Uterus (tissue), 4 donors: ENCODE data around the gene STIMATE. TPM values are rescaled to one million over a fixed set of nuclear protein-coding genes. Genes with fewer than 3 reads are reported as not detected.

Experiments
- DNase-seq, 2 donors: peaks; one replicate each; pipeline ENCODE4 v3.0.0-alpha.2; 2019 to 2020
- H3K27ac ChIP-seq, 2 donors: fragments of 200-600 bp; sonication (generic); 1 replicate in 1 of 2; 2 replicates in 1 of 2; pipeline ENCODE4 v1.5.1; 2016 to 2018
- H3K27me3 ChIP-seq, 2 donors: fragments of 200-600 bp; sonication (generic); one replicate each; pipeline ENCODE4 v1.5.1; 2018 to 2019; ENCODE audit warnings: control low read depth in 1 of 2
- H3K36me3 ChIP-seq, 2 donors: fragments of 200-600 bp; sonication (generic); one replicate each; pipeline ENCODE4 v1.5.1; 2019; ENCODE audit warnings: control low read depth in 1 of 2
- H3K4me1 ChIP-seq, 2 donors: fragments of 200-600 bp; sonication (generic); one replicate each; pipeline ENCODE4 v1.5.1; 2018 to 2019; ENCODE audit warnings: control low read depth in 1 of 2
- H3K4me3 ChIP-seq, 2 donors: fragments of 200-600 bp; sonication (generic); 1 replicate in 1 of 2; 2 replicates in 1 of 2; pipeline ENCODE4 v1.5.1; 2018 to 2019; ENCODE audit warnings: mild to moderate bottlenecking in 1 of 2
- H3K9me3 ChIP-seq, 2 donors: fragments of 200-600 bp; sonication (generic); one replicate each; pipeline ENCODE4 v1.5.1; 2019; ENCODE audit warnings: control low read depth in 1 of 2
- POLR2A ChIP-seq, 2 donors: fragments of 450-650 bp; IDR thresholded peaks; one replicate each; pipeline ENCODE4 v1.6.1; 2016; ENCODE audit warnings: antibody characterized with exemption in 2 of 2, mild to moderate bottlenecking in 1 of 2, moderate library complexity in 1 of 2
- intact Hi-C: fragments of 100-400 bp; cut with DNase I; formaldehyde crosslinking; loops from one replicate; pipeline ENCODE4 v1.15.1; 2023; ENCODE audit warnings: low total_unique reads
- total RNA-seq, 4 donors: library from RNA; depleted of rRNA in 3 of 4; stranded (reverse); fragments of >200 nt in 3 of 4; gene quantifications; one replicate each; pipeline versions ENCODE4 v1.1.0 to v1.2.4, GENCODE V29; 2014 to 2023
- TF ChIP-seq, protein P1 (sequence below), 4 experiments: fragments of 200-600 bp in 2 of 4; fragments of 450-650 bp in 2 of 4; sonication (generic) in 2 of 4; IDR thresholded peaks; one replicate each; pipeline ENCODE4 v1.5.1; 2016 to 2019; ENCODE audit warnings: antibody characterized with exemption in 4 of 4, mild to moderate bottlenecking in 2 of 4, moderate library complexity in 1 of 4
- donor health status: DM: yes; HTN: yes; CAD: no.

Gene STIMATE
- total RNA-seq, 4 donors from 2014 or later: 6.7 to 24.1 (median 21.5) TPM

- no peaks in the 10 kb centered on the region for H3K27me3 ChIP-seq
- intact Hi-C loops: no loop called here
- TF ChIP-seq, protein P1, sequence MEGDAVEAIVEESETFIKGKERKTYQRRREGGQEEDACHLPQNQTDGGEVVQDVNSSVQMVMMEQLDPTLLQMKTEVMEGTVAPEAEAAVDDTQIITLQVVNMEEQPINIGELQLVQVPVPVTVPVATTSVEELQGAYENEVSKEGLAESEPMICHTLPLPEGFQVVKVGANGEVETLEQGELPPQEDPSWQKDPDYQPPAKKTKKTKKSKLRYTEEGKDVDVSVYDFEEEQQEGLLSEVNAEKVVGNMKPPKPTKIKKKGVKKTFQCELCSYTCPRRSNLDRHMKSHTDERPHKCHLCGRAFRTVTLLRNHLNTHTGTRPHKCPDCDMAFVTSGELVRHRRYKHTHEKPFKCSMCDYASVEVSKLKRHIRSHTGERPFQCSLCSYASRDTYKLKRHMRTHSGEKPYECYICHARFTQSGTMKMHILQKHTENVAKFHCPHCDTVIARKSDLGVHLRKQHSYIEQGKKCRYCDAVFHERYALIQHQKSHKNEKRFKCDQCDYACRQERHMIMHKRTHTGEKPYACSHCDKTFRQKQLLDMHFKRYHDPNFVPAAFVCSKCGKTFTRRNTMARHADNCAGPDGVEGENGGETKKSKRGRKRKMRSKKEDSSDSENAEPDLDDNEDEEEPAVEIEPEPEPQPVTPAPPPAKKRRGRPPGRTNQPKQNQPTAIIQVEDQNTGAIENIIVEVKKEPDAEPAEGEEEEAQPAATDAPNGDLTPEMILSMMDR (IDR thresholded peaks at IDR 0.05): no peak
- no peak for TF ChIP-seq POLR2A (IDR thresholded peaks at IDR 0.05)
- H3K27ac ChIP-seq: no peak overlapping the region
- H3K4me1 ChIP-seq: no peaks in the 10 kb centered on the region
- DNase-seq: no peak
- no peak overlapping the region for H3K4me3 ChIP-seq
- no peaks in the 10 kb centered on the region for H3K9me3 ChIP-seq
- no peaks in the 10 kb centered on the region for H3K36me3 ChIP-seq
Measured at GRCh38 chr3:52827866-52828376, 69.4 kb downstream of the STIMATE start.

DNA sequence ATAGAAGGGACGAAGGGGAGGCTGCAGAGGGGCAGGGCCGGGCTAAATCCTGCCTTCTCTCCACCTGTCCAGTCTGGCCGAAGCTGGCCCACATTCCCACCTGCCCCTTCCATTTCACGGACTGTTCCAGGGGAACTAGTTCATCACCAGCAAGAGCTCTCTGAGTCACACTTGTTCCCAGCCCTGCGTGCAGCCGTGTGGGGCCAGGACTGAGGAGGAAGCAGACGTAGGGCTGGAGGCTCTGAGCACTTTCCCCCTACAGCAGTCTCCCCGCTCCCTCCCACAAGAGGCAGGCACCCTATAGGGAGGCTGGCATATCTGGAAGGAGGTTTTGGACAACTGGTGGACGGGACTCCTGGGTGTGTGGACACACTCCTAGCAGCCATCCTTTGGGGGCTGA, 69.9 kb downstream of the STIMATE start:
- Histone ChIP-seq H3K4me3 (no peak overlapping the region), H3K4me1 (no peaks in the 10 kb centered on the region), H3K27ac (no peak overlapping the region), H3K27me3 (no peaks in the 10 kb centered on the region), H3K36me3 (no peaks in the 10 kb centered on the region), H3K9me3 (no peaks in the 10 kb centered on the region)
- intact Hi-C loops: no loop called here
- TF ChIP-seq, protein P1 (IDR thresholded peaks at IDR 0.05): no peak
- no peak for TF ChIP-seq POLR2A (IDR thresholded peaks at IDR 0.05)
- DNase-seq: no peak

DNA sequence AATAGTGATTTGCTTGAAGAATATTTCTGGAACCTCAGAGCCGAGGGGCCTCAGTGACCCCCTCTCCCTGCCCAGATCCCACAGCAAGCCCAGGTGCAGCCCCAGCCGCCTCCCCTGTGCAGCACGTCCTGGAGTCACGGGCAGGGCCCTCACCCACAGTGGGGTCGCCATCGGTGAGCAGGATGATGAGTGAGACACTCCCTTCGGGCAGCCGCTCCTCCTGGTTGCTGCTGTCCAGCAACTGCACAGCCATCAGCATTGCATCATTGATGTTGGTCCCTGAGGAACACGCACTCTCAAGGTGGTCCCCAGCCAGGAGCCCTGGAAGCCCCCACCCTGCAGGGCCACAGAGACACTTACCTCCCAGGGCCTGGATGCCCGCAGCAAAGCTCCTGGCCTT, 73.3 kb downstream of the STIMATE start:
- no peak for DNase-seq

DNA sequence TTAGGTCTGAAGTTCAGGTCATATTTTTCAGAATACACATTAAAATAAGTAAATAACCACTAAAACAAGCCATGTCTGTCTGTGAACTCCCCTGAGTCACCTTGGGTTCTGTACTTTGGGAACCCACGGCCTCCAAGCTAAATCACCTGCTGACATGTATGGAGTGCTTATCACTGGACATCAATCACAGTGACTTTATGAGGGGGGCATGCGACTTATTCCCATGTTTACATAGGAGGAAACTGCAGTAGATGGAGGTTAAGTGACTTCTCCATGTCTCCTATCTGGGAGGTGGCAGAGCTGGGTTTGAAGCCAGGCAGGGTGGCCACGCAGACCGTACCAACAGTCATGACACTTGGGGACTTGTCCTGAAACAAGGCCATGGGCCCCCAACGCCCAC, 75.0 kb downstream of the STIMATE start:
- Histone ChIP-seq H3K27me3 (no peaks in the 10 kb centered on the region), H3K4me3 (no peak overlapping the region), H3K36me3 (no peaks in the 10 kb centered on the region), H3K27ac (no peak overlapping the region), H3K4me1 (no peaks in the 10 kb centered on the region), H3K9me3 (no peaks in the 10 kb centered on the region)
- DNase-seq: no peak
- intact Hi-C loops: no loop called here
- TF ChIP-seq, protein P1 (IDR thresholded peaks at IDR 0.05): no peak
- TF ChIP-seq POLR2A (IDR thresholded peaks at IDR 0.05): no peak

More for the DNA sequence above, 73.3 kb downstream of the STIMATE start:
- no peak overlapping the region for H3K27ac ChIP-seq
- no peaks in the 10 kb centered on the region for H3K9me3 ChIP-seq
- H3K36me3 ChIP-seq: no peaks in the 10 kb centered on the region
- TF ChIP-seq, protein P1 (IDR thresholded peaks at IDR 0.05): no peak
- no peaks in the 10 kb centered on the region for H3K27me3 ChIP-seq
- H3K4me1 ChIP-seq: no peaks in the 10 kb centered on the region
- H3K4me3 ChIP-seq: no peak overlapping the region
- intact Hi-C loops: no loop called here

DNA sequence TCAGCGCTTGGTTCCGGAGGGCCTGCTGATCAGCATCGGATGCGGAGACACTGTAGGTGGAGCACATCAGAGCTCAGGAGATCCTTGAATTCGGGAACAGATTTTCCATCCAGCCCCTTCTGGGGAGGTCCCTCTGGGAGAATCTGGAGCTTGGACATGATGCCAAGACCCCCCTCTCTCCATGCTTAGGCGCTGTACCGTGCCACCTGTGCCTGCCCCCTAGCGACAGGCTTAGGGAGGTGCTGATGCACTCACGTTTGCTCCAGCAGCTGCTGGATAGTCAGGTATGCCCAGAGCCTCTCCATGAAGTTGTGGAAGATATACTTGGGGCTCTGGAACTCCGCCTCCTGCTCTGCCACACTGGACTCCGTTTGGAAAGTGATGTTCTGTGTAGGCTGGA, 76.6 kb downstream of the STIMATE start:
- no peak for DNase-seq
- no peak overlapping the region for H3K4me3 ChIP-seq
- no peaks in the 10 kb centered on the region for H3K4me1 ChIP-seq
- no peaks in the 10 kb centered on the region for H3K27me3 ChIP-seq
- intact Hi-C loops: no loop called here
- H3K27ac ChIP-seq: no peak overlapping the region
- H3K9me3 ChIP-seq: no peaks in the 10 kb centered on the region
- H3K36me3 ChIP-seq: no peaks in the 10 kb centered on the region
- TF ChIP-seq, protein P1 (IDR thresholded peaks at IDR 0.05): peak in 1 of 4 experiments; percentile 5
- TF ChIP-seq POLR2A (IDR thresholded peaks at IDR 0.05): no peak
